Kidney capillary endothelial cell (primary cell): ENCODE measurements around the gene MX1.

ENCODE experiments used
- DNase-seq: peaks from one replicate; pipeline ENCODE4 v3.0.0-alpha.2; 2018; ENCODE audit warnings: low spot score

Gene MX1

DNA sequence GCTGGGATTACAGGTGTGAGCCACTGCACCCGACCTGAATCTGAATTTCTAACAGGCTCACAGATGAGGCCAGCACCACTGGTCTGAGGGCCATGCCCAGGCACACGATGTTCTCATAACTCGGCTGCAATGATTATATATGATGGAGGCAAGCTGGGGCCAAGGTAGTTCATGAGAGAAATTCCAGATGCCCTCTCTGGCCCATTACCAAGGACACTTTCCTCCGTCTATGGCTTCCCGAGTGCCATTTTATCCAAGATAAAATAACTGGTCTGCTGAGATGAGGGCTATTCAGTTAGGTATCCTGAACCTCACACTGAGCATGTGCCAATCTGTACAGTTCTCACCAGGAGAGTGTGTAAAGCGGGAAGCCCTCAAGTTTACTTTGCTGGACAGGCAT is 65.4 kb downstream of the MX1 start:
- DNase-seq, result no peak

DNA sequence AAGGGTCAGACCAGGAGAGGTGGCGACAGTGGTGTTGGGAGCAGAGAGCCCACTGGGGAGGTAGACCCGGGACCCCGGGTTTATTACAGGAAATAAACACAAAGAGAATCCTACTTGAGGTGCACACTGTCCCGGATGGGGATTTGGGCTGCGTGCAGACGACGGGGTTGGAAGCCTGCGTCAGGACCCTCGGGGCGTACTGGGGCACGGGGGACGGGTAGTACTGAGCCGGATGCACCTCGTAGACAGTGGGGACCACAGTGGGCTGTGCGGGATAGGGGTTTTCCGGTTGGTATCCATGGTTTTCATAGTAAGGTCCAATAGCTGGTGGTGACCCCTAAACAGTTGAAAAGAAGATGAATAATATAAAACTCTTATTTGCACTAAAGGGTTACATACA is 68.2 kb downstream of the MX1 start:
- no peak for DNase-seq

DNA sequence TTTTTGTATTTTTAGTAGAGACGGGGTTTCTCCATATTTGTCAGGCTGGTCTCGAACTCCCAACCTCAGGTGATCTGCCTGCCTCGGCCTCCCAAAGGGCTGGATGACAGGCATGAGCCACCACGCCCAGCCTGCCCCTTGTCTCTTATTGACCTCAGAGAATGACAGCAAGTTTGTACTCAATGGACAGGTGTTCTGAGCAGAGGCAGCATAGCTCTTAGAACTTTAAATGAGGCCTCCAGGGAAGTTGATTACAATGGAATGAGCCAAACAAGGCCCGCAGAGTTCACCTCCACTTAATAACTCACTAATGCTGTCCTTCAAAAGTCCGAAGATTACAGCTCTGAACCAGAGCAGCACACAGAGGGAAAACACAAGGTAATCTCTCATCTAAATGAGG is 71.0 kb downstream of the MX1 start:
- DNase-seq, result no peak

DNA sequence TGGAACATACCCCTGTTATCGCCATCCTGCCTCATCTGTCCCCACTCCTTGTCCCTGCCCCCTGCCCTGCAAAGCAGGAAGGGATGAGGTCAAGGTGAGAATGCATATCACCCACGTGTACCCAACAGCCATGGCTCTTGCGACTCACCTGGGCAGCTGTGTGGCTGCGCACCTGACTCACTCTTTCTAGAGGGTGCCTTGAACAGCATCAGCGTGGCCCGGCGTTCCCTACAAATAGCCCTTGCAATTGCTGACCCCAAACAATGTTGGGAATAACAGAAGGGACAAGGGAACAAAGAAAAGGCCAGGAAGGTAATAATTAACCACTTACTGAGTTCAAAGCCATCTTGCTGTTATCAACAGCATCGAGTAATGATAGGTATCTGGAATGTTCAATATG is 71.7 kb downstream of the MX1 start:
- no peak for DNase-seq

DNA sequence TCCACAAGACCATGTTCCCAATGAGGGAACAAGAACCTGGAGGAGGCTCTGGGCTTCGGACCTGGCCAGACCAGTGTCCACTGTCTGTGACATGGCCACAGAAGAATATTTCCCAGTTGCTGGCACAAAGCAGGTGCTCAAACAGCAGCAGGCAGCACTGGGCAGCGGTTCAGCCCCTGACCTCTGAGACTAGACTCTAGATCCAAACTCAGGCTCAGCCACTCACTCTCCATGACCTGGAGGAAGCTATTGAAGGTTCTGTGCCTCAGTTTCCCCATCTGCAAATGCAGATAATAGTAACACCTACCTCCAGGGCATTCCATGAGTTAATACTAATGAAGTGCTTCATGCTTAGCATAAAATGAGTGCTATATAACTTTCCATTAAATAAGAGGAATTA is 73.9 kb downstream of the MX1 start:
- no peak for DNase-seq

GRCh38 chr21:41500363-41500762 is 74.3 kb downstream of the MX1 start:
- DNase-seq, result no peak

DNA sequence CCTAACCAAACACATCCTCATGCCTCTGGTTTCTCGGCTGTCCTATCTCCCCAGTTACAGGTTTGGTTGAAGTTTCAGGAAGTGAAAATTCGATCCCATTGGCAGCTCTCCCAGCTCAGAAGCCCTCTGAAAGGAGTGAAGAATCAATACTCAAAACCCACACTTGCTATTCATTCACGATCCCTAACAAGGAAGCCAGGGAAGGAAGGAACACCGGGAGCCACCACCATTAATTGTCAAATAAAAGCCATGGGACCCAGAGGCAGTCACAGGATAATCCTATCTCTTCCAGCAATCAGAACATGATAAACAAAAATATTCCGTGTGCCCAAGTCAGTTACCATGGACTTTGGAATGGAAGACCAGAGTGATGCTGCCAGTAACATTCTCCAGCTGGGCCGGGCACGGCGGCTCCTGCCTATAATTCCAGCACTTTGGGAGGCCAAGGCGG is 74.9 kb downstream of the MX1 start:
- no peak for DNase-seq

DNA sequence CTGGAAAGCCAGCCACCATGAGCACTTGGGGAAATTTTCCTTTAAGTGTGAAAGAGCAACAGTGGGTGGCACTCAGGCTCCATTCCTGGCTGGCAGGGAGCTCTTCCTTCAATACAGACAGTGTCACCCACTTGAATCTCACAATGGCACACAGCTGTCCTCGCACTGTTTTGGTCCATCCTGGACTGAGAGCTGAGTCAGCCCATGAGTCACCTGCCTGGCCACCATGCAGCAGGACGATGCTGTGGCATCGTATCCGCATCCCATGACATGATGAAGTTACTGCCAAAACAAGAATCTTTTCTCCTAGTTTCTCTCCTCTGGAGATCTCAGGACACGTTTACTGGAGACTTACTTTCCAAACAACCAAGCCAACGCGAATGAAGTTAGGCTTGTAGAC is 75.9 kb downstream of the MX1 start:
- no peak for DNase-seq

DNA sequence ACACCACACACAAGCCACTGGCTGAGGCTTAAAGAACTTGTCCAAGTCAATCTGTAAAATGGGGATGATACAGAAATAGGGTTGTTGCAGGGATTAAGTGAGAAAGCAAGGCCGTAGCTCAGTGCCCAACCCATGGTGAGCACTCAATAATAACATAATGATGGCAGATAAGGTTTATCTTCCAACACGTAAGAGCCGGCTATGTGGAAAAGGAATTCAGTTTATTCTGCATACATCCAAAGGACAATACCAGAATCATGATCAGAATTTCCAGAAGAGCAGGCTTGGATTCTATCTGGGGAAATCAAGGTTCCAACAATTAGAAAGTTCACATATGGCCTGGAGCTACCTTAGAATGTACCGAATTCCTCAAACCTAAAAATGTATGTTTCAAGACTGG is 77.3 kb downstream of the MX1 start:
- DNase-seq, result no peak

- DNase-seq, result no peak
These were observed 78.0 kb downstream of the MX1 start for GRCh38 chr21:41504030-41504429.

GRCh38 chr21:41506005-41506594 is 80.1 kb downstream of the MX1 start:
- no peak for DNase-seq

GRCh38 chr21:41506611-41507520 is 80.8 kb downstream of the MX1 start:
- DNase-seq, result no peak

- DNase-seq, result no peak
These were observed 81.7 kb downstream of the MX1 start, which contains the start of gene TMPRSS2 for GRCh38 chr21:41507521-41508414. Gene TMPRSS2 (minus strand): TSS chr21:41508158. CDS start chr21:41498133, 10,025 bp downstream.

DNA sequence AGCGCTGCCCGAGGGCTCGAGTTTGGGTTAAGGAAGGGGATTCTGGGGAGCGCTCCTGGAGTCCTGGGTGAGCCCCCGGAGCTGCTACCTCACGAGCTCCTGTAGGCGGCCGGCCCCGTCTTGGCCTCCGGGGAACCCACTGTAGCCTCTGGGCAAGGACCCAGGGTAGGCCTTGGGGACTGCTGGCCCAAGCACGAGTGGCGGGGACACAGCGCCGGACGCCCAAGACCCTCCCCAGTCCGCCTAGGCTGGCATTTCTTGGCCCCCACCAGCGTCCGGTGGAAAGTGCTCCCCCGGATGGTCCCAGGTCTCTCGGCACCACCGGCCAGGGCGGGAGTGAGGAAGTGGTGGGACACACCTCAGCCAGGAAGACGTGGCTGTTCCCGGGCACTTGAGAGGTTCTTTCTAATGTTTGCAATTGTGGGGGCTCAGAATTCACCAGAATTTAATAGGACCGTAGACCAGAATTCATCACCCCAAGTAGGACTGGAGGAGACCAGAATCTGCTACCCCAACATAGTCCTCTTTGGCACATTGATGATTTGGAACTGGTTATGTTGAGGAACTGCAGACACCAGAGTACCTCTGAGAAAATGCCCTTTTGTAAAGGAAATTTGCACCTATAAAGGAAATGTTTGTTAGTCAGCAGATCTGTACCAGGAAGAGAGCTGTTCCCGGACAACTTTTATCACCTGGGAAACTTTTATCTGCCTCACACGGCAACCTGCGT is 82.5 kb downstream of the MX1 start:
- no peak for DNase-seq
